ENCODE measurements around the gene FBXO39.

DNA sequence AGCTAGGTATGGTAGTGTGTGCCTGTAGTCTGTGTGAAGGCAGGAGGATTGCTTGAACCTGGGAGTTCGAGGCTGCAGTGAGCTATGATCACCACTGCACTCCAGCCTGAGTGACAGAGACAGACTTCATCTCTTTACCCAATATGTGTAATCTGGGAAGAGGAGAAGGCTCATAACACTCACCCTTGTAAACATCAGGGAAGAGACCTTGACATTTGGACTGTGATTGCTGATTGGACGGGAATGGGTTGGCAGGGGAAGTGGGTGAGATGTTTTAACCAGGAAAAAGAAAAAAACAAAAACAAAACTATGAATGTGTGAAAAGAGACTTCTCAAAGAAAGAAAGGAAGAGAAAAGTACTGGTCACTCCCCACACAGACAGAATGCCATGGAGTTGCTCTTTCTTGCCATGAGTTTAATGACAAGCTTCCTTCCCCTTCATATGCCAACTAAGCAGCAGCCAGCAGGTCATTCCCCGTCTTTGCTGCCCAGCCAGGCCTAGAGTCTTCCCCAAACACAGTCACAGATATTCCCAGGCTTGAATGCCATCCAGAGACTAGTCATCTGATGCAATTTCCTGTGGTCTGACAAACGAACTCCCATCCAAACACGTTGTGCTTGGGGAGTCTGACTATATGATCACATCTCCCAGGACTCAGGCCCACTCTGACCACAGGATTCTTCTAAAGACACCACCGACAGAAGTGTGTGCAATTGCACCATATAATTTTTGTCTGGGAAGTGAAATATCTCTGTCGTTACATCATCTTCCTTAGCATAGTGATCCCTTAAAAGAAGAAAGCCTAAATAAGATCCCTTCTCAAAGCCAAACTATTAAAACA lies 23.7 kb upstream of the FBXO39 start:
- no peak for TF ChIP-seq POLR2A (IDR thresholded peaks at IDR 0.05; ENCODE audit: low read depth, low read length)
- TF ChIP-seq POLR2AphosphoS5 (IDR thresholded peaks at IDR 0.05; ENCODE audit: low read depth, low read length), result no peak
- TF ChIP-seq SPI1 (IDR thresholded peaks at IDR 0.05; ENCODE audit: low read depth, low read length), result no peak
- no peak for TF ChIP-seq TAF1 (IDR thresholded peaks at IDR 0.05; ENCODE audit: low read depth, low read length)
- TF ChIP-seq PAX5 (IDR thresholded peaks at IDR 0.05; ENCODE audit: insufficient read depth, low read length, severe bottlenecking), result no peak
- TF ChIP-seq POU2F2 (IDR thresholded peaks at IDR 0.05; ENCODE audit: low read depth, low read length), result no peak
